H1 (cell line): ENCODE data around the gene AGPS. TPM values are rescaled to one million over a fixed set of nuclear protein-coding genes. Genes with fewer than 3 reads are reported as not detected.

Experiments
- CTCF ChIA-PET: fragments of 300-600 bp; sonication (Branson Sonifier 250); formaldehyde crosslinking; loops from one replicate; lab custom pipeline; 2021; ENCODE audit not compliant: partially characterized antibody; lab: Charles Lee
- POLR2A ChIA-PET: fragments of 300-600 bp; sonication (Branson Sonifier 250); formaldehyde crosslinking; loops from one replicate; lab custom pipeline; 2021; ENCODE audit warnings: inconsistent platforms; ENCODE audit not compliant: partially characterized antibody; lab: Charles Lee
- DNase-seq, 2 experiments: peaks; one replicate each; pipeline versions ENCODE4 v3.0.0 to v3.0.0-alpha.2; 2010 to 2022; ENCODE audit warnings: low spot score in 2 of 2, low read depth in 1 of 2, mixed read lengths in 1 of 2
- FAIRE-seq: peaks from 2 replicates; lab custom pipeline; 2011; peaks lifted over from hg19 to GRCh38; lab: Jason Lieb, UNC
- H2AFZ ChIP-seq: 2 replicates; pipeline ENCODE4 v1.8.1; 2012; ENCODE audit warnings: low read length, inconsistent platforms
- H2AK5ac ChIP-seq: 2 replicates; pipeline ENCODE4 v1.6.1; 2013; ENCODE audit warnings: low read depth, low read length
- H2BK120ac ChIP-seq: replicated peaks from 2 replicates; pipeline ENCODE3; 2013; ENCODE audit warnings: low read depth, low read length, inconsistent platforms
- H2BK12ac ChIP-seq: 2 replicates; pipeline ENCODE4 v1.6.1; 2013; ENCODE audit warnings: low read depth, low read length
- H2BK15ac ChIP-seq: 2 replicates; pipeline ENCODE4 v1.6.1; 2013; ENCODE audit warnings: low read length
- H2BK20ac ChIP-seq: 2 replicates; pipeline ENCODE4 v1.6.1; 2013; ENCODE audit warnings: low read length
- H2BK5ac ChIP-seq: 2 replicates; pipeline ENCODE4 v1.6.1; 2013; ENCODE audit warnings: low read depth, low read length
- H3K14ac ChIP-seq: 2 replicates; pipeline ENCODE4 v1.6.1; 2013; ENCODE audit warnings: inconsistent platforms; ENCODE audit not compliant: insufficient read length
- H3K18ac ChIP-seq: 2 replicates; pipeline ENCODE4 v1.6.1; 2013; ENCODE audit warnings: low read length; ENCODE audit errors: extremely low read depth
- H3K23ac ChIP-seq: 2 replicates; pipeline ENCODE4 v1.6.1; 2013; ENCODE audit warnings: inconsistent platforms; ENCODE audit not compliant: insufficient read length
- H3K23me2 ChIP-seq: 2 replicates; pipeline ENCODE4 v1.6.1; 2013; ENCODE audit warnings: low read depth, low read length
- H3K27ac ChIP-seq: 2 replicates; pipeline ENCODE4 v1.6.1; 2011; ENCODE audit warnings: low read depth, low read length, inconsistent platforms
- H3K27me3 ChIP-seq, 4 experiments: replicated peaks in 1 of 4; 1 replicate in 1 of 4; 2 replicates in 3 of 4; pipeline versions ENCODE4 v1.6.1 to v1.8.1; 2011 to 2013; ENCODE audit warnings: low read length in 3 of 4, mild to moderate bottlenecking in 3 of 4, inconsistent platforms in 2 of 4, mixed read lengths in 2 of 4, moderate library complexity in 1 of 4; ENCODE audit not compliant: control insufficient read depth in 3 of 4, insufficient read depth in 3 of 4; ENCODE audit errors: extremely low read depth in 1 of 4
- H3K36me3 ChIP-seq, 4 experiments: 2 replicates each; pipeline versions ENCODE4 v1.6.1 to v1.8.1; 2011 to 2013; ENCODE audit warnings: mild to moderate bottlenecking in 4 of 4, low read length in 3 of 4, moderate library complexity in 2 of 4, control low read depth in 1 of 4, inconsistent platforms in 1 of 4; ENCODE audit not compliant: insufficient read depth in 4 of 4, control insufficient read depth in 2 of 4
- H3K4ac ChIP-seq: replicated peaks from 2 replicates; pipeline ENCODE3; 2013; ENCODE audit warnings: low read length, low read depth, mixed read lengths, inconsistent platforms; ENCODE audit not compliant: insufficient read length
- H3K4me1 ChIP-seq, 4 experiments: replicated peaks in 1 of 4; 1 replicate in 1 of 4; 2 replicates in 3 of 4; pipeline versions ENCODE4 v1.6.1 to v1.8.1; 2011 to 2013; ENCODE audit warnings: low read length in 3 of 4, inconsistent platforms in 2 of 4, mixed read lengths in 1 of 4; ENCODE audit not compliant: insufficient read depth in 4 of 4, control insufficient read depth in 3 of 4
- H3K4me2 ChIP-seq, 2 experiments: 2 replicates each; pipeline versions ENCODE4 v1.6.1 to v1.8.1; 2011 to 2013; ENCODE audit warnings: low read depth in 2 of 2, low read length in 2 of 2, control low read depth in 1 of 2, inconsistent platforms in 1 of 2, mild to moderate bottlenecking in 1 of 2; ENCODE audit not compliant: insufficient read depth in 1 of 2
- H3K4me3 ChIP-seq, 4 experiments: fragments of 200-600, 300-600 bp in 1 of 4; sonication (generic), shearing (Covaris generic), sonication (Bioruptor Twin) in 1 of 4; 2 replicates each; pipeline versions ENCODE4 v1.5.1 to v1.8.1; 2011 to 2016; ENCODE audit warnings: low read length in 4 of 4, low read depth in 3 of 4, control low read depth in 2 of 4, inconsistent platforms in 2 of 4, mild to moderate bottlenecking in 2 of 4, mixed read lengths in 1 of 4, moderate library complexity in 1 of 4; ENCODE audit not compliant: insufficient read depth in 2 of 4; ENCODE audit errors: extremely low read depth in 1 of 4
- H3K56ac ChIP-seq: replicated peaks from 2 replicates; pipeline ENCODE3; 2013; ENCODE audit warnings: low read depth, mild to moderate bottlenecking, mixed read lengths, low read length, inconsistent platforms; ENCODE audit not compliant: insufficient read length
- H3K79me1 ChIP-seq: 2 replicates; pipeline ENCODE4 v1.6.1; 2013; ENCODE audit warnings: low read depth, low read length, control low read depth
- H3K79me2 ChIP-seq, 2 experiments: 2 replicates each; pipeline versions ENCODE4 v1.6.1 to v1.8.1; 2012 to 2013; ENCODE audit warnings: low read length in 2 of 2, mild to moderate bottlenecking in 2 of 2, inconsistent platforms in 1 of 2; ENCODE audit not compliant: insufficient read depth in 2 of 2, control insufficient read depth in 1 of 2
- H3K9ac ChIP-seq, 4 experiments: replicated peaks in 1 of 4; 1 replicate in 1 of 4; 2 replicates in 3 of 4; pipeline versions ENCODE4 v1.6.1 to v1.8.1; 2011 to 2013; ENCODE audit warnings: low read depth in 3 of 4, low read length in 3 of 4, control low read depth in 2 of 4, mild to moderate bottlenecking in 2 of 4, moderate library complexity in 2 of 4, inconsistent platforms in 1 of 4; ENCODE audit errors: extremely low read depth in 1 of 4
- H3K9me3 ChIP-seq, 2 experiments: 2 replicates each; pipeline versions ENCODE4 v1.6.1 to v1.8.1; 2012 to 2013; ENCODE audit warnings: mild to moderate bottlenecking in 2 of 2, moderate library complexity in 2 of 2, control low read depth in 1 of 2, inconsistent platforms in 1 of 2, low read depth in 1 of 2, low read length in 1 of 2, mixed read lengths in 1 of 2; ENCODE audit not compliant: insufficient read depth in 2 of 2
- H4K20me1 ChIP-seq, 2 experiments: replicated peaks in 1 of 2; 2 replicates each; pipeline versions ENCODE3 to v1.8.1; 2011 to 2013; ENCODE audit warnings: inconsistent platforms in 2 of 2, low read length in 2 of 2, mild to moderate bottlenecking in 1 of 2; ENCODE audit not compliant: insufficient read depth in 2 of 2, control insufficient read depth in 1 of 2
- H4K5ac ChIP-seq: 2 replicates; pipeline ENCODE4 v1.6.1; 2013; ENCODE audit warnings: low read length, low read depth, mixed read lengths, inconsistent platforms; ENCODE audit not compliant: insufficient read length
- H4K8ac ChIP-seq: 2 replicates; pipeline ENCODE4 v1.8.0; 2013; ENCODE audit warnings: mild to moderate bottlenecking, moderate library complexity, low read length, inconsistent platforms; ENCODE audit not compliant: insufficient read depth; ENCODE audit errors: extremely low read depth
- H4K91ac ChIP-seq: replicated peaks from 2 replicates; pipeline ENCODE3; 2013; ENCODE audit warnings: low read length, mixed read lengths, inconsistent platforms; ENCODE audit not compliant: insufficient read length
- POU5F1 ChIP-seq: IDR thresholded peaks from 2 replicates; pipeline ENCODE4 v1.6.1; 2011; ENCODE audit warnings: low read depth, mild to moderate bottlenecking, low read length, moderate library complexity
- WGBS, 2 experiments: shearing (Covaris generic) in 1 of 2; methylation state at CpG; one replicate each; pipeline versions ENCODE4 v1.1.6 to v1.1.7; 2013 to 2015; ENCODE audit warnings: low lambda C conversion rate in 2 of 2, mixed read lengths in 2 of 2, inconsistent platforms in 1 of 2, low coverage in 1 of 2, missing lambda C conversion rate in 1 of 2; ENCODE audit not compliant: insufficient replicate concordance in 2 of 2, insufficient coverage in 1 of 2, insufficient read length in 1 of 2; ENCODE audit errors: extremely low coverage in 1 of 2, missing lambda C conversion rate in 1 of 2; 5-methylcytosine and 5-hydroxymethylcytosine counted together
- polyA plus RNA-seq, 7 experiments: library from polyadenylated mRNA; depleted of rRNA in 3 of 7; stranded (reverse) in 5 of 7; unstranded in 2 of 7; fragments of >200 nt in 5 of 7; fragments of 200-250 nt in 2 of 7; gene quantifications; 1 replicate in 5 of 7; 2 replicates in 1 of 7; 4 replicates in 1 of 7; pipeline versions ENCODE4 v1.2.1 to v1.2.3, GENCODE V29; 2011 to 2013; ENCODE audit warnings: missing spikeins in 2 of 7, mixed read lengths in 2 of 7
- total RNA-seq: library from RNA; stranded (reverse); fragmentation: NEBNext Ultra II Directional; extraction: Animal tissue kit (Norgen Biotek cat#: 25700); gene quantifications from 2 replicates; pipeline ENCODE4 v1.2.1, GENCODE V29; 2021
- TF ChIP-seq, protein P1 (sequence below): IDR thresholded peaks from 2 replicates; pipeline ENCODE4 v1.6.1; 2011; ENCODE audit warnings: low read length, improper control_type of control experiment
- TF ChIP-seq, protein P2 (sequence below): IDR thresholded peaks from 2 replicates; pipeline ENCODE4 v1.6.1; 2012; ENCODE audit warnings: inconsistent platforms

Gene AGPS
- total and polyA plus RNA-seq, 2 of the 8 experiments (the other 6 are each of a cell fraction or from before 2014, with no cell fraction given) = 7.3 to 57.8 TPM

- ChIA-PET CTCF (no interaction called here), POLR2A (interaction anchor here (0.8 kb wide), 1 partner anchor 13 kb away, joined by 4 read pairs; no protein-coding TSS in a partner anchor)
- H3K27ac ChIP-seq = no peak overlapping the region
- H4K91ac ChIP-seq = no peak overlapping the region
- peaks cover 0 to 91% of the 10 kb centered on the region in 2 experiments; a peak in 3 of 4 replicates for H3K79me2 ChIP-seq
- H3K4ac ChIP-seq = no peak overlapping the region
- no peak overlapping the region for H2AK5ac ChIP-seq
- H3K56ac ChIP-seq = no peak overlapping the region
- H2BK12ac ChIP-seq = no peak overlapping the region
- TF ChIP-seq POU5F1 = no peak
- TF ChIP-seq, protein P1, sequence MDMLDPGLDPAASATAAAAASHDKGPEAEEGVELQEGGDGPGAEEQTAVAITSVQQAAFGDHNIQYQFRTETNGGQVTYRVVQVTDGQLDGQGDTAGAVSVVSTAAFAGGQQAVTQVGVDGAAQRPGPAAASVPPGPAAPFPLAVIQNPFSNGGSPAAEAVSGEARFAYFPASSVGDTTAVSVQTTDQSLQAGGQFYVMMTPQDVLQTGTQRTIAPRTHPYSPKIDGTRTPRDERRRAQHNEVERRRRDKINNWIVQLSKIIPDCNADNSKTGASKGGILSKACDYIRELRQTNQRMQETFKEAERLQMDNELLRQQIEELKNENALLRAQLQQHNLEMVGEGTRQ = no peak
- TF ChIP-seq, protein P2, sequence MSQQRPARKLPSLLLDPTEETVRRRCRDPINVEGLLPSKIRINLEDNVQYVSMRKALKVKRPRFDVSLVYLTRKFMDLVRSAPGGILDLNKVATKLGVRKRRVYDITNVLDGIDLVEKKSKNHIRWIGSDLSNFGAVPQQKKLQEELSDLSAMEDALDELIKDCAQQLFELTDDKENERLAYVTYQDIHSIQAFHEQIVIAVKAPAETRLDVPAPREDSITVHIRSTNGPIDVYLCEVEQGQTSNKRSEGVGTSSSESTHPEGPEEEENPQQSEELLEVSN = no peak
- no peak overlapping the region for H2AFZ ChIP-seq
- H3K18ac ChIP-seq = no peak overlapping the region
- FAIRE-seq = no peak
- no peaks in the 10 kb centered on the region for H3K36me3 ChIP-seq
- 93% methylated on average over 8 of the region's 10 CpGs; no CpG with 5 or more reads in 1 of the 2 experiments for whole genome bisulfite sequencing, 2 experiments
- H3K23me2 ChIP-seq = peaks cover 9% of the 10 kb centered on the region; the same call in 1 of the 2 replicates
- no peak overlapping the region for H2BK5ac ChIP-seq
- no peak overlapping the region for H4K5ac ChIP-seq
- H3K14ac ChIP-seq = no peak overlapping the region
- H3K4me2 ChIP-seq = no peak overlapping the region
- no peak overlapping the region for H3K9ac ChIP-seq
- H2BK120ac ChIP-seq = no peak overlapping the region
- no peak overlapping the region for H3K4me3 ChIP-seq
- H4K20me1 ChIP-seq = peaks cover 1 to 2% of the 10 kb centered on the region in 2 experiments
- peaks cover 0 to 2% (median 0%) of the 10 kb centered on the region in 4 experiments; a peak in 1 of 7 replicates for H3K4me1 ChIP-seq
- no peak for DNase-seq
- no peaks in the 10 kb centered on the region for H3K27me3 ChIP-seq
- no peak overlapping the region for H3K23ac ChIP-seq
- no peak overlapping the region for H4K8ac ChIP-seq
- H2BK20ac ChIP-seq = no peak overlapping the region
- H3K9me3 ChIP-seq = no peaks in the 10 kb centered on the region
- 0 out of 2 replicates have a peak, but pooled peaks cover 2% of the 10 kb centered on the region for H3K79me1 ChIP-seq
- H2BK15ac ChIP-seq = no peak overlapping the region
These were observed 4.3 kb downstream of the AGPS start for GRCh38 chr2:177396703-177397460.
